WTC11 (cell line): ENCODE results near the gene SSC5D. TPM values are rescaled to one million over a fixed set of nuclear protein-coding genes. Genes with fewer than 3 reads are reported as not detected.

Experiments used
- ATAC-seq: fragments of 200-7000 bp; cut with Tn5 transposase; 2 replicates; pipeline ENCODE4 v1.10.0; 2021; ENCODE audit warnings: mild to moderate bottlenecking, moderate library complexity
- CTCF ChIA-PET: fragments of 300-600 bp; sonication (Branson Sonifier 250); formaldehyde crosslinking; loops from one replicate; lab custom pipeline; 2021; ENCODE audit warnings: antibody characterized with exemption; lab: Charles Lee
- POLR2A ChIA-PET: fragments of 350-600 bp; sonication (Branson Sonifier 250); formaldehyde crosslinking; loops from one replicate; lab custom pipeline; 2021; ENCODE audit warnings: antibody characterized with exemption; lab: Charles Lee
- DNase-seq: peaks from one replicate; pipeline ENCODE4 v3.0.0; 2021; ENCODE audit warnings: low spot score
- H3K27ac Mint-ChIP-seq: 2 replicates; pipeline ENCODE4 v1.8.0; 2021; ENCODE audit warnings: mixed read lengths
- H3K27me3 Mint-ChIP-seq: 2 replicates; pipeline ENCODE4 v1.8.0; 2021; ENCODE audit warnings: low read depth, mild to moderate bottlenecking, moderate library complexity, mixed read lengths
- H3K36me3 Mint-ChIP-seq: 2 replicates; pipeline ENCODE4 v1.8.0; 2021; ENCODE audit warnings: mixed read lengths
- H3K4me1 Mint-ChIP-seq: 2 replicates; pipeline ENCODE4 v1.8.0; 2022; ENCODE audit warnings: mixed read lengths
- H3K4me3 Mint-ChIP-seq: 2 replicates; pipeline ENCODE4 v1.8.0; 2021; ENCODE audit warnings: mild to moderate bottlenecking, moderate library complexity, mixed read lengths
- H3K9me3 Mint-ChIP-seq: 2 replicates; pipeline ENCODE4 v1.8.0; 2021; ENCODE audit warnings: mixed read lengths
- HMGA2 ChIP-seq: fragments of 250-450 bp; sonication (Bioruptor Pico); IDR thresholded peaks from 2 replicates; pipeline ENCODE4 v1.4.0; 2021; ENCODE audit warnings: mild to moderate bottlenecking, moderate library complexity
- MXD4 ChIP-seq: fragments of 250-450 bp; sonication (Bioruptor Pico); IDR thresholded peaks from 2 replicates; pipeline ENCODE4 v1.8.0; 2021; ENCODE audit warnings: mild to moderate bottlenecking, moderate library complexity, borderline replicate concordance
- OVOL2 ChIP-seq: fragments of 250-450 bp; sonication (Bioruptor Pico); IDR thresholded peaks from 2 replicates; pipeline ENCODE4 v1.9.0; 2021; ENCODE audit warnings: mild to moderate bottlenecking, borderline replicate concordance
- SMAD4 ChIP-seq: sonication (generic); formaldehyde crosslinking; IDR thresholded peaks from 2 replicates; pipeline ENCODE4 v1.8.0; 2022; ENCODE audit warnings: mild to moderate bottlenecking, missing genetic modification reagents
- TCF7 ChIP-seq: sonication (generic); formaldehyde crosslinking; IDR thresholded peaks from 2 replicates; pipeline ENCODE4 v1.8.0; 2022; ENCODE audit warnings: mild to moderate bottlenecking, low read depth, missing genetic modification reagents, moderate library complexity
- ZNF121 ChIP-seq: sonication (generic); formaldehyde crosslinking; IDR thresholded peaks from 2 replicates; pipeline ENCODE4 v1.8.0; 2023; ENCODE audit warnings: missing genetic modification reagents
- ZNF138 ChIP-seq: sonication (generic); formaldehyde crosslinking; conservative IDR thresholded peaks from 2 replicates; pipeline ENCODE4 v1.8.1; 2022; ENCODE audit warnings: mild to moderate bottlenecking, moderate library complexity, missing genetic modification reagents
- ZNF317 ChIP-seq: sonication (generic); formaldehyde crosslinking; IDR thresholded peaks from 2 replicates; pipeline ENCODE4 v1.8.1; 2023; ENCODE audit warnings: low read depth, mild to moderate bottlenecking, moderate library complexity, missing genetic modification reagents, borderline replicate concordance
- ZNF423 ChIP-seq: fragments of 250-450 bp; sonication (Bioruptor Pico); IDR thresholded peaks from 2 replicates; pipeline ENCODE4 v2.1.2; 2022; ENCODE audit warnings: mild to moderate bottlenecking, moderate library complexity
- total RNA-seq: library from RNA; stranded (reverse); gene quantifications from 3 replicates; pipeline ENCODE4 v1.2.3, GENCODE V29; 2021
- TF ChIP-seq, protein P1 (sequence below): sonication (generic); formaldehyde crosslinking; IDR thresholded peaks from 2 replicates; pipeline ENCODE4 v1.8.1; 2023; ENCODE audit warnings: mild to moderate bottlenecking, moderate library complexity, missing genetic modification reagents
- TF ChIP-seq, protein P2 (sequence below): fragments of 250-450 bp; sonication (Bioruptor Pico); IDR thresholded peaks from 2 replicates; pipeline ENCODE4 v1.9.0; 2021; ENCODE audit warnings: moderate library complexity, mild to moderate bottlenecking, inconsistent platforms, borderline replicate concordance
- TF ChIP-seq, protein P3 (sequence below): sonication (generic); formaldehyde crosslinking; IDR thresholded peaks from 2 replicates; pipeline ENCODE4 v1.8.1; 2022; ENCODE audit warnings: low read depth, mild to moderate bottlenecking, moderate library complexity, missing genetic modification reagents, borderline replicate concordance
- TF ChIP-seq, protein P4 (sequence below): sonication (generic); formaldehyde crosslinking; conservative IDR thresholded peaks from 2 replicates; pipeline ENCODE4 v1.8.1; 2022; ENCODE audit warnings: mild to moderate bottlenecking, missing genetic modification reagents
- TF ChIP-seq, protein P5 (sequence below): sonication (generic); formaldehyde crosslinking; IDR thresholded peaks from 2 replicates; pipeline ENCODE4 v1.8.1; 2022; ENCODE audit warnings: low read depth, missing genetic modification reagents, borderline replicate concordance

The SSC5D gene
- total RNA-seq, 1 experiment from 2014 or later: 2.9 TPM

DNA sequence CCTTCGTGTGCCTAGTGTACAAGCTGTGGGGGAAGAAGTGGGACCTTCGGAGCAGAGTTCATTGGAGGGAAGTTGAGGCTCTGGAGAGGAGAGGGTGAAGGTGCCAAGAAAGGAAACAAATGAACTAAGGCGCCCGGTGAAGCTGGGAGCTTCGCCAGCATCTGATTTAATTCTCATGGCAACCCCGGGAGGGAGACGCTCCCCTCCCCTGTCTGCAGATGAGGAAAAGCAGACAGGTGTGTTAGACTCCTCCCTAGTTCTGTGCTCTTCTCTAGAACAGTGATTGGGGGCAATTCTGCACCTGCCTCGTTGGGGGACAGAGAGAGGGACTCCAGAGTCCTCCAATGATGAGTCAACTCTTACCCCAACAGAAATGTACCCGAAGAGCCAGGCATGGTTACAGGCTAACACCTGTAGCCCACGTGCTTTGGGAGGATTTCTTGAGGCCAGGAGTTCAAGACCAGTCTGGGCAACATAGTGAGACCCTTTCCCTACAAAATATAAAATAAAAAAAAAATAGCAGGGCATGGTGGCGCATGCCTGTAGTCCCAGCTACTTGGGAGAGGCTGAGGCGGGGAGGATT is 4.2 kb downstream of the SSC5D start:
- peaks cover 7% of the 10 kb centered on the region for H3K4me1 Mint-ChIP-seq
- POLR2A ChIA-PET: no interaction called here
- no peak overlapping the region for H3K27ac Mint-ChIP-seq
- H3K4me3 Mint-ChIP-seq: no peak overlapping the region
- peaks cover 7% of the 10 kb centered on the region for H3K27me3 Mint-ChIP-seq
- H3K36me3 Mint-ChIP-seq: no peaks in the 10 kb centered on the region
- CTCF ChIA-PET: interaction anchor here (0.8 to 13.5 kb wide), 4 partner anchors 12 to 39 kb away, joined by 3 to 96 read pairs (median 4); partner anchors contain the start of gene ISOC2
- DNase-seq: no peak
- TF ChIP-seq SMAD4 (CRISPR knock-in tag) (no peak), ZNF121 (CRISPR knock-in tag) (0 out of 2 replicates have a peak, but pooled peaks have one; percentile 12)
- ATAC-seq: no peak
- no peaks in the 10 kb centered on the region for H3K9me3 Mint-ChIP-seq

DNA sequence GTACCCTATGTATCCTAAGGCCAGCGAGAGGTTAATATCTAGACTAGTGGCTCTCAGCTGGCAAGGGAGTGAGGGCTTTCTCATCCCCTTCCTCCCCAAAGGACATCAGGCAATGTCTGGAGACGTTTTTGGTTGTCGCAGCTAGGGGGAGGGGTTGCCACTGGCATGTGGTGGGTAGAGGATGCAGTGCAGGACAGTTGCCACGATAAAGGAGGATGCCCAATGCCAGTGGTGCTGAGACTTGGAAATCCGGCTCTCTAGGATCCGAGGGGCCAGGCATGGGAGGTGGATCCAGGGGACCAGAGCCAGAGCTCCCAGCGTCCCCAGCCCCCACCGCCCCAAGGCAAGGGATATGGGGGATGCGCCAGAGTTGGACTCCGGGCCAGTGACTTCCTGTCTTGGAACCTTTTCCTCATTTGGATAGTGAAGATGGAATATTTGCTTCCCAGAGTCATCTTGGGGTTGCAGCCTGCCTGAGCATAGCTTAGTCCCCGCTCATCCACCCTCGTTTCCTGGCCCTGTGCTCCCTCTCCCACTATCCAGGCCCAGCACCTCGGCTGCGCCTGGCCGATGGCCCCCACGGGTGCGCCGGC is 4.9 kb downstream of the SSC5D start:
- no peaks in the 10 kb centered on the region for H3K36me3 Mint-ChIP-seq
- POLR2A ChIA-PET: no interaction called here
- CTCF ChIA-PET: interaction anchor here (0.8 to 13.5 kb wide), 4 partner anchors 11 to 40 kb away, joined by 3 to 96 read pairs (median 4); partner anchors contain the start of gene ISOC2
- no peak for ATAC-seq
- H3K4me3 Mint-ChIP-seq: no peak overlapping the region
- peaks cover 12% of the 10 kb centered on the region for H3K27me3 Mint-ChIP-seq
- DNase-seq: no peak
- no peak overlapping the region for H3K27ac Mint-ChIP-seq
- no peak for TF ChIP-seq ZNF317 (CRISPR knock-in tag)
- no peak for TF ChIP-seq HMGA2 (CRISPR knock-in tag)
- TF ChIP-seq TCF7: no peak
- TF ChIP-seq, protein P1, sequence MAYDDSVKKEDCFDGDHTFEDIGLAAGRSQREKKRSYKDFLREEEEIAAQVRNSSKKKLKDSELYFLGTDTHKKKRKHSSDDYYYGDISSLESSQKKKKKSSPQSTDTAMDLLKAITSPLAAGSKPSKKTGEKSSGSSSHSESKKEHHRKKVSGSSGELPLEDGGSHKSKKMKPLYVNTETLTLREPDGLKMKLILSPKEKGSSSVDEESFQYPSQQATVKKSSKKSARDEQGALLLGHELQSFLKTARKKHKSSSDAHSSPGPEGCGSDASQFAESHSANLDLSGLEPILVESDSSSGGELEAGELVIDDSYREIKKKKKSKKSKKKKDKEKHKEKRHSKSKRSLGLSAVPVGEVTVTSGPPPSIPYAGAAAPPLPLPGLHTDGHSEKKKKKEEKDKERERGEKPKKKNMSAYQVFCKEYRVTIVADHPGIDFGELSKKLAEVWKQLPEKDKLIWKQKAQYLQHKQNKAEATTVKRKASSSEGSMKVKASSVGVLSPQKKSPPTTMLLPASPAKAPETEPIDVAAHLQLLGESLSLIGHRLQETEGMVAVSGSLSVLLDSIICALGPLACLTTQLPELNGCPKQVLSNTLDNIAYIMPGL (CRISPR knock-in tag): no peak
- TF ChIP-seq, protein P2, sequence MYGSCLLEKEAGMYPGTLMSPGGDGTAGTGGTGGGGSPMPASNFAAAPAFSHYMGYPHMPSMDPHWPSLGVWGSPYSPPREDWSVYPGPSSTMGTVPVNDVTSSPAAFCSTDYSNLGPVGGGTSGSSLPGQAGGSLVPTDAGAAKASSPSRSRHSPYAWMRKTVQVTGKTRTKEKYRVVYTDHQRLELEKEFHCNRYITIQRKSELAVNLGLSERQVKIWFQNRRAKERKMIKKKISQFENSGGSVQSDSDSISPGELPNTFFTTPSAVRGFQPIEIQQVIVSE (CRISPR knock-in tag): no peak
- TF ChIP-seq ZNF423: no peak
- TF ChIP-seq, protein P3, sequence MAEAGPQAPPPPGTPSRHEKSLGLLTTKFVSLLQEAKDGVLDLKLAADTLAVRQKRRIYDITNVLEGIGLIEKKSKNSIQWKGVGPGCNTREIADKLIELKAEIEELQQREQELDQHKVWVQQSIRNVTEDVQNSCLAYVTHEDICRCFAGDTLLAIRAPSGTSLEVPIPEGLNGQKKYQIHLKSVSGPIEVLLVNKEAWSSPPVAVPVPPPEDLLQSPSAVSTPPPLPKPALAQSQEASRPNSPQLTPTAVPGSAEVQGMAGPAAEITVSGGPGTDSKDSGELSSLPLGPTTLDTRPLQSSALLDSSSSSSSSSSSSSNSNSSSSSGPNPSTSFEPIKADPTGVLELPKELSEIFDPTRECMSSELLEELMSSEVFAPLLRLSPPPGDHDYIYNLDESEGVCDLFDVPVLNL (CRISPR knock-in tag): no peak
- no peak for TF ChIP-seq MXD4 (CRISPR knock-in tag)
- no peak for TF ChIP-seq ZNF138 (CRISPR knock-in tag)
- TF ChIP-seq, protein P4, sequence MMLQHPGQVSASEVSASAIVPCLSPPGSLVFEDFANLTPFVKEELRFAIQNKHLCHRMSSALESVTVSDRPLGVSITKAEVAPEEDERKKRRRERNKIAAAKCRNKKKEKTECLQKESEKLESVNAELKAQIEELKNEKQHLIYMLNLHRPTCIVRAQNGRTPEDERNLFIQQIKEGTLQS (CRISPR knock-in tag): no peak
- TF ChIP-seq, protein P5, sequence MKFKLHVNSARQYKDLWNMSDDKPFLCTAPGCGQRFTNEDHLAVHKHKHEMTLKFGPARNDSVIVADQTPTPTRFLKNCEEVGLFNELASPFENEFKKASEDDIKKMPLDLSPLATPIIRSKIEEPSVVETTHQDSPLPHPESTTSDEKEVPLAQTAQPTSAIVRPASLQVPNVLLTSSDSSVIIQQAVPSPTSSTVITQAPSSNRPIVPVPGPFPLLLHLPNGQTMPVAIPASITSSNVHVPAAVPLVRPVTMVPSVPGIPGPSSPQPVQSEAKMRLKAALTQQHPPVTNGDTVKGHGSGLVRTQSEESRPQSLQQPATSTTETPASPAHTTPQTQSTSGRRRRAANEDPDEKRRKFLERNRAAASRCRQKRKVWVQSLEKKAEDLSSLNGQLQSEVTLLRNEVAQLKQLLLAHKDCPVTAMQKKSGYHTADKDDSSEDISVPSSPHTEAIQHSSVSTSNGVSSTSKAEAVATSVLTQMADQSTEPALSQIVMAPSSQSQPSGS (CRISPR knock-in tag): no peak
- H3K9me3 Mint-ChIP-seq: no peaks in the 10 kb centered on the region
- peaks cover 2% of the 10 kb centered on the region; the same call in 1 of the 2 replicates for H3K4me1 Mint-ChIP-seq

DNA sequence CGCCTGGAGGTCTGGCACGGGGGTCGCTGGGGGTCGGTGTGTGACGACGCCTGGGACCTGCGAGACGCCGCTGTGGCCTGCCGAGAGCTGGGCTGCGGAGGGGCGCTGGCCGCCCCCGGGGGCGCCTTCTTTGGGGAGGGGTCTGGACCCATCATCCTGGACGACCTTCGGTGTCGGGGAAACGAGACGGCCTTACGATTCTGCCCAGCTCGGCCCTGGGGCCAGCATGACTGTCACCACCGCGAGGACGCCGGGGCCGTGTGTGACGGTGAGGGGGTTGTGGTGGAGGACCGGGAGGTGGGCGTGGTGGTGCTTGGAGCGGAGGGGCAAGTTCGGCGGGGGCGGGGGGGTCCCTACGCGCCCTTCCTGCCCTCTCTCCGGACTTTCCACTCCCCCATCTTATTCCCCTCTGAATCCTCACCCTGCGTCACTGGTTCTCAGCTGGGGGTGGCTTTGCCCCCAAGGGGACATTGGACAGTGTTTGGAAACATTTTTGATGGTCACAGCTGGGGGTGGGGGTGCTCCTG is 5.5 kb downstream of the SSC5D start:
- no peak for DNase-seq
- H3K9me3 Mint-ChIP-seq: no peaks in the 10 kb centered on the region
- POLR2A ChIA-PET: no interaction called here
- CTCF ChIA-PET: interaction anchor here (0.8 to 13.5 kb wide), 4 partner anchors 9 to 32 kb away, joined by 3 to 96 read pairs (median 4); partner anchors contain the start of genes ISOC2 and NAT14
- no peaks in the 10 kb centered on the region for H3K36me3 Mint-ChIP-seq
- H3K27me3 Mint-ChIP-seq: peaks cover 18% of the 10 kb centered on the region
- H3K4me3 Mint-ChIP-seq: no peak overlapping the region
- H3K27ac Mint-ChIP-seq: no peak overlapping the region
- TF ChIP-seq OVOL2 (CRISPR knock-in tag): no peak
- H3K4me1 Mint-ChIP-seq: no peaks in the 10 kb centered on the region; the same call in 1 of the 2 replicates
- no peak for ATAC-seq
